ENCODE measurements around the gene CHTF18.
"Not testable (repeated sequence)": the region's sequence is repeated elsewhere in the genome, so short reads cannot be mapped to it uniquely, and the experiment has no call there.

Gene CHTF18

DNA sequence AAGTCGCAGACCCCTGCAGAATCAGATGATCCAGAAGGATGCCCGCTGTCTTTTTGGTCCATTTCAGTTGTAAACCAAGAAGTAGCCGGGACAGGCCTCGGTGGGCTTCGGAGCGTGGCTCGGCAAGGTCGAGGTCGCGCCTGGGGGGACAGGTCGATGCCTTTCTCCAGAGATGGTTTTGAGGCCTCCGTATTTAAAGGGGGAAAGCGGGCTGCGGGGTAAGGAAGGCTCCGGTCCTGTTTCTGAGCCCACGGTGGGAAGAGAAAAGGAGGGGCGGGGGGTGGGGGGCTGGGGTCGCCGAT lies 19.6 kb downstream of the CHTF18 start:
- DNase-seq (ENCODE audit: low read depth): no peak

DNA sequence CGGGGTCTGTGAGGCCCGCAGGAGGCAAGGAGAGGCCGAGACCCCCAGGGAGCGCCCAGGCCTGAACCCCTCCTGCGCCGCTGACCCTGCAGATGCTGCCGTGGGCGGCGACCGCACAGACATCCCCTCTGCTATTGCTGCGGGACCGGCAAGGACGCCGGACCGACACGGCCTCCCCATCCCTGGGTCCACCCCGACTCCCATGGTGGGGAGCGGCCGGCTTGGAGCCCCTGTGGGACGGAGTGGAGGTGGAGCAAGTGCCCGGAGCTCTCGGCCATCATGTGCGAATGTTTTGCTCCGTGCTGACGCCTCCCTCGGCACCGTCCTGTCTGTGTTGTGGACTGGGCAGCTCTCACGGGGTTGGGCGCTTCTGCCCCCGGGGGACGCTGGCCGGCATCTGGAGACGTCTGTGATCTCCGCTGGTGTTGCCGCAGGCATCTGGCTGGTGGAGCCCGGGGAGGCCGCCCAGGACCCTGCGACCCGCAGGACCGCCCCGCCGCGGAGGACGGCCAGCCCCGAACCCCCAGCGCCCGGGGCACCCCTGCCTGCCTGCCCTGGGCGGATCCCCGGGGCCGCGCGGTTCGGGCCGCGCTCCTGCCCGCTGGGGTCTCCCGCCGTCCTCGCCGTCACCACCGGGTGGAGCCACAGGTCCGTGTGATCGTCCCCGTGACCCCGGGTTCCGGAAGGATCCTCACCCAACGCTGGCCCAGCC lies 24.9 kb downstream of the CHTF18 start:
- peak; percentile 39 for DNase-seq (ENCODE audit: low read depth)

DNA sequence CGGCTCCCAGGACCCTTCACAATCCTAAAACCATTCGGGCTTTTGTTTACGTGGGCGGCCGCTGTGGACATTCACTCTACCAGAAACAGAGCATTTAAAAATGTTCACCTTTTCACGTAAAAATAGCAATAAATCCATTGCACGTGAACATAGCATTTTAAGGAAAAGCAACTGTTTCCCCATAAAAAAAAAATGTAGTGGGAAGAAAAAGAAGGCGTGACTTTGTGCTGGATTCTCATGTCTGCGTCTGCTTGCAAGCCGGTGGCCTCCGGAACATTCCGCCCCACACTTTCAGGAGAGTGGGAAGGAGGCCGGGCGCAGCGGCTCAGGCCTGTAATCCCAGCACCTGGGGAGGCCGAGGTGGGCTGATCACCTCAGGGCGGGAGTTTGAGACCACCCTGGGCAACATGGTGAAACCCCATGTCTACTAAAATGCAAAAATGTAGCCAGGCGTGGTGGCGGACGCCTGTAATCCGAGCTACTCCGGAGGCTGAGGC lies 25.5 kb downstream of the CHTF18 start:
- DNase-seq (ENCODE audit: low read depth): no peak

DNA sequence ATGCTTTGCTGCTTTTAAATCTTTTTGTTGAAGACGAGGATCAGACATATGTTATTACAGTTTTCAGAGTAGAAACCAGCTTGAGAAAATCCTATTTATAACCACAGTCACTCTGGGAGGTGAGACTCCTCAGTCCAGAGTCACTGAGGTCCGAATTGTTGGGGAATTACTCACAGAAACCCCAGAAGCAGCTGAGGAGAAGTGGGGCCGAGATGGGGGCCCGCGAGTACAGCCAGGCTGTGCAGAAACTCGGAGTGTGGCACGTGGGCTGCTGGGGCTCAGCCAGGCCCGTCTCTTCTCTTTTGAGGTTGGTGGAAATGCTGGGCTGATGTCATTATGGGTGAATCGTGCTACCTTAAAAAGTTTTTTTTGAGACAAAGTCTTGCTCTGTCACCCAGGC lies 26.6 kb downstream of the CHTF18 start:
- no peak for DNase-seq (ENCODE audit: low read depth)

DNA sequence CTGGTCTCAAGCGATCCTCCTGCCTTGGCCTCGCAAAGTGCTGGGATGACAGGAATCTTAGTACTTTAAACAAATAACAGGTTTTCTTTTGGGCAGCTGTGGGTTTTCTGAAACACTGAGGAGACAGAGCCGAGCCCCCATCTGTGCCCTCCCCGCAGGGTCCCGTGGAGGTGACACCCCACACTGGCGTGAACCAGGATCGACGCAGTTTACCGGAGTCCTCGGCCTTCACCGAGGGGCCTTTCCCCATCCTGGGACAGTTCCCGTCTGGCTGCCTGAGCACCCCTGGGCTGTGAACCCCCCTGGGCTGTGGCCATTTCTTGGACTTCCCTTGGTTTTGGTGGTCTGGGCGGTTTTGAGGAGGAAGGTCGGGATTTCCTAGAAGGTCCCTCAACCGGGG lies 27.4 kb downstream of the CHTF18 start:
- no peak for DNase-seq (ENCODE audit: low read depth)

DNA sequence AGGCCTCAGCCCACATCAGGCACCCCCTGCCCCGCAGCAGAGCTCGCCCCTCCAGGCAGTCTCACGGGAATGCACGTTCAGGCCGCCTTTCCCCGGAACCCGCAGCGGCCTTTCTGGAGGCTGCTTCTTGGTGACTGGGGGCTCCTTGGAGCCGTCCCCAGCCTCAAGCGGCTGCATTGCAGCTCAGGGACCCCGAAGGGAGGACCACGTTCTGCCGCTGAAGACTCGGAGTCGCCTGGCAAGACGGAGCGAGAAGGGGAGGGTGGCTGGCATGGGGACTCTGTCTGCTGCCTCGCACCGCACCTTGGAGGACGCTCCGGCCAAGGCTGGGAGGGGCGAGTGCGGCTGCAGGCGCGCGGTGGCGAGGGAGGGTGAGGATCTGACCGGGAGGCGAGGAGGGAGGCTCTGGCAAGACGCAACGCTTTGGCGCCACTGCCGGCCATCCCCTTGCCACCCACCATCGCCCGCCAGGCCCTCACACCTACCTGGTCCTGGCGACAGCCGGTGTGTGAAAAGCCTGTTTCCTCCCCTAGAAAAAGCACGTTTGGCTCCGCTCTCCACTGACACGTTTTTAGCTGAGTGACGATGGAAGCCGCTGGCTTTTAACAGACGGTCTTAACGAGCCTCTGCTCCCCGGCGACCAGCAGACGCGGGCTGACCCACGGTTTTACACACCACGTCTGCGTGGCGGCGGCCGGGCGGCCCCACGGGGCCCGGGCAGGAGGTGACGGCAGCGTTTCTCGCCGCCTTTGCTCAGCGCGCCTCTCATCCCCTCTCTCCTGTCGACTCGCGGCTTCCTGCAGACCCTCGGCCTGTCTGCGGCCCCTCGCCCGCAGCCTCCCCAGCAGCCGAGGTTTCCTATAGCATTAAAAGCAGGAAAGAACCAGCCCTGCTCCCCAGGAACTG lies 28.8 kb downstream of the CHTF18 start:
- no peak for DNase-seq (ENCODE audit: low read depth)

DNA sequence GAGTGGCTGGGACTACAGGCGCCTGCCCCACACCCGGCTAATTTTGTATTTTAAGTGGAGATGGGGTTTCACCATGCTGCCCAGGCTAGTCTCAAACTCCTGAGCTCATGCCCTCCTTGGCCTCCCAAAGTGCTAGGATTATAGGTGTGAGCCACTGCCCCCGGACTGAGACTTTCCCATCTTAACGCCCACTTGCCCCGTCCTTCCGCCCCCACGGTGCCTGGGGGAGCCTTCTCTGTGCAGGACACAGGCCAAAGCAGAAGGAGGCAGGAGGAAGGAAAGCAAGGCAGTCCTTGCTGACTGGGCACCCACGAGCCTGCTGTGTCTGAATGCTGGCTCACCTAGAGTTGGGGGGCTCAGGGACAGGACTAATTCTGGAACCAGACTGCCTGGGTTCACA lies 29.7 kb downstream of the CHTF18 start:
- no peak for DNase-seq (ENCODE audit: low read depth)

DNA sequence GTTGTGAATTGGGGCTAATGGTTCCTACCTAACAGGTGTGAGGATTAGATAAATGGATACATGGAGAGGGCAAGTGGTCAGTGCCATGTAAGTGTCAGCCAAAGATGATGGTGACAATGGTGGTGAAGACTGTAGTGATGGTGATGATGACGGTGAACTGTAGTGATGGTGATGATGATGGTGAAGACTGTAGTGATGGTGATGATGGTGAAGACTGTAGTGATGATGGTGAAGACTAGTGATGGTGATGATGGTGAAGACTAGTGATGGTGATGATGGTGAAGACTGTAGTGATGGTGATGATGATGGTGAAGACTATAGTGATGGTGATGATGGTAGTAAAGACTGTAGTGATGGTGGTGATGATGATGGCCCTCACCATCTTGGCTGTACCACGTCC lies 30.2 kb downstream of the CHTF18 start:
- DNase-seq (ENCODE audit: low read depth): no peak

DNA sequence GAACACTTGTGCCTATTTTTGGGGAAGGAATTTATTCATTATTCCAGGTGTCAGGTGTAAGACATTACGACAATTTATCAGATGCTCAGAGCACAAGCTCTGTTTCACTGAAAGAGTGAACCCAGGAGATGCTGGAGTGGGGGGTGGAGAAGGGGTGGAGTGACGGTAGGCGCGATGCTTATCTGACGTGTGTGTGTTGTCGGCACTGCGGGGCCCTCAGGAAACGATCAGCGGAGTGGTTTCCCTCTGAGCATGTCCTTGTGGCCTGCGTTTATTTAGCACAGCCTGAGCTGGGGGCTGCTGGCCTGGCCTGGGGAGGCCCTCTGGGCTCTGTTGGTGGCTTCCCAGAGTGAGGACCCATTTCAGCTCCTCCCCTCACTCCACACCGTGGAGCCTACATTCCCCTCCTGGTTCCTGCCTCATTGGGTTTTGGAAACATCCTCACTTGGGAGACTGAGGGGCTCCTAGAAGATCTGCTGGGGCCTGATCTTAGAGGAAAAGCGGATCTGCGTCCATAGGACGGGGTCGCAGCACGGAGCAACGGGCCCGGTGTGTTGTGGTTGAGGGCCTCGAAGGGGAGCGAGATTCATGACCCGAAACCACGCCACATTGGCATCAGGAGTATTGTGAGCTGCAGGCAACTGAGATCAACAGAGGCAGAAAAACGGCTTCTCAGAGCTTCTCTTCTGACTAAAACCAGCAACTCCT lies 31.1 kb downstream of the CHTF18 start:
- no peak for DNase-seq (ENCODE audit: low read depth)

DNA sequence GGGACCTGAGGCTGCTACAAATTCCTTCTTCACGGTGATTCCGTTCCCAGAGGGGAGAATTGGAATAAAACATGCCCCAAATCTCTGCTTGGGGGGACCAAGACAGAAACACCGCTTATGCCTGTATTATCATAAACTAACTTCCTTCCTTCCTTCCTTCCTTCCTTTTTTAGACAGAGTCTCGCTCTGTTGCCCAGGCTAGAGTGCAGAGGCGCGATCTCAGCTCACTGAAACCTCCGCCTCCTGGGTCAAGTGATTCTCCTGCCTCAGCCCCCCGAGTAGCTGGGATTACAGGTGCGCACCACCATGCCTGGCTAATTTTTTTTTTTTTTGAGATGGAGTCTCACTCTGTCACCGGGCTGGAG lies 31.6 kb downstream of the CHTF18 start:
- not testable (repeated sequence) for DNase-seq (ENCODE audit: low read depth)

DNA sequence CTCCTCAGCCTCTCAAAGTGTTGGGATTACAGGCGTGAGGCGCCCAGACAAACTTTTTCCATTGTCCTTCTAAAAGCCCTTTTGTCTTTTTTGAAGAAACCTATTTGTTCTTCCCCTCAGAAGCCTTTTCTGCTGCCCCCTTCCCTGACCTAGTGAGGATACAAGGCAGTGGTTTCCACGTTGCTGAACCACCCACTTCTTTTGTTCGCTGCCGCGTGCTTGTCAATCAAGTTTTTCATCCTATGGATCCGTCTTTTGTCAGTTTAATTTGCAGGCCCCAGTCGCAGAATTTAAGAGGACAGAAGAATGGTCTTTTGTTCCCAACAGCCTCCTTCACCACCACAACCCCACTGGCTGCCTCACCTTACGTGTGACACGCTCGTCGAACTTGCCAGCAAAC lies 32.3 kb downstream of the CHTF18 start:
- DNase-seq (ENCODE audit: low read depth): no peak

DNA sequence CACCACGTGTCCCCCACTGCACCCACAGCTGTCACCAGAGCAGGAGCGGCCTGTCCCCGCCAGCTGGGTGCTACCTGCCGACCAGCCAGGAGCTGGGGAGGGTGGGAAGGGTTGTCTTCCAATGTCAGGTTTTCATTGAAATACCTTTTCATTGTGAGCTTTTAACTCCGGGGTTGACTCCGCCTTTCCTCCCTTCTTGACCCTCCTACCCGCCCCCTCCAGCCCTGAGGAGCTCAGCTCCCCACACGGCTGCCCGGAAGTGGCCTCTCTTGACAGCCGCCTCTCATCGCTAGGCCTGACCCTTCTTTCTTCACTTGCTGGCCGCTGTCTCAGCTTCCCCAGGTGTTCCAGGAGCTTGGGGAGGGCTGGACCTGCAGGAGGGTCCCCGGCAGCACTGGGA lies 33.3 kb downstream of the CHTF18 start:
- no peak for DNase-seq (ENCODE audit: low read depth)

DNA sequence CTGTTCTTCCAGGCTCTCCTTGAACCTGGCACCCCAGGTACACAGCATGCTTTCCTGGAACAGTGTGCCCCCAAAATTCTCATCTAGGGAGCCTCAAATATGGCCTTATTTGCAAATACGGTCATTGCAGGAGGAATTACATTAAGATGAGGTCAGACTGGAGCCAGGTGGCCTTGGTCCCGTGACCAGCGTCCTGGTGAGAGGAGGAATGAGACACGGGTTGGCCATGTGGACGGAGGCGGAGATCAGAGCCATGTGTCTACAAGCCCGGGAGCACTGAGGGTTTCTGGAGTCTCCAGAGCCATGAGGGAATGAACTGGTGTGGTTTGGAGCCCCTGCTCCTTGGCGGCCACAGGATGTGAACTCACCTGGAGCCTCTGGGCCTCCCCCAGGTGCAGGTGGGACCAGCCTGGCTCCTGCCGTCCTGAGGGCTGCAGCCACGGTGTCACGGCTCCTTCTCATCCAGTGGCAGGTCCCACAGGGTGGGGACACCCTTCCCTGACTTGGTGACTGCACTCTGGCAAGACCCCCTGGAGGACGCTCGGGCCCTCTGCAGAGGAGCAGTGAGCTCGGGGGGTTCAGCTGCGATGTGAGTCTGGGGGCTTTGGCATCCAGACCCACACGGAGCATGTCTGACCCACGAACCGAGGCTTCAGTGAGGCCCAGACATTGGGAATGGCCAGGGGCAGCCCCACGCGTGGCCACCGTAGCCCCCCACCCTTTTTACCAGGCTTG lies 33.9 kb downstream of the CHTF18 start:
- no peak for DNase-seq (ENCODE audit: low read depth)

DNA sequence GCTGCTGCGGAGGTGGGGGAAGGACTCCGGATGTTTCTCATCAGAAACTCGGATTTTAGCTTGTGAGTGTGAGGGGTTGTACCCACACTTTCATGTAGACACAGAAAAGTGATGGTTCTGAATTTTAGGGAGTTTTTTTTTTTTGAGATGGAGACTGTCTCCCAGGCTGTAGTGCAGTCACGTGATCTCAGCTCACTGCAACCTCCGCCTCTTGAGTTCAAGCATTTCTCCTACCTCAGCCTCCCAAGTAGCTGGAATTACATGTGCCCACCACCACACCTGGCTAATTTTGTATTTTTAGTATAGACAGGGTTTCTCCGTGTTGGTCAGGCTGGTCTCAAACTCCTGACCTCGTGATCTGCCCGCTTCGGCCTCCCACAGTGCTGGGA lies 34.5 kb downstream of the CHTF18 start:
- no peak for DNase-seq (ENCODE audit: low read depth)

DNA sequence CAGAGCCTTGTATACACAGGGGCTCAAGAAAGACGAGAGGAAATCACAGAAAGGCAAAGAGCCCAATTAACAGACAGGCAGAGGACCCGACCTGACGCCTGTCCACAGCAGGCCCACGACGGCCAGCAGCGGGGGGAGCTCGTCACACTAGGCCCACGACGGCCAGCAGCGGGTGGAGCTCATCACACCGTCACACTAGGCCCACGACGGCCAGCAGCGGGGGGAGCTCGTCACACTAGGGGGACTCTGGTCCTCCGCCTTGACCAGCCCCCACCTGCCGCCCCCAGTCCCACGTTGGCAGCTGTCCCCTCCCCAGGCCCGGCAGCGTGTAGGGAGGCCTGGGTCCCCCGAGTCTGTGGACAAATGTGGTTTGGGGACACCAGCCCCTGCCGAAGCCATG lies 35.8 kb downstream of the CHTF18 start:
- no peak for DNase-seq (ENCODE audit: low read depth)

DNA sequence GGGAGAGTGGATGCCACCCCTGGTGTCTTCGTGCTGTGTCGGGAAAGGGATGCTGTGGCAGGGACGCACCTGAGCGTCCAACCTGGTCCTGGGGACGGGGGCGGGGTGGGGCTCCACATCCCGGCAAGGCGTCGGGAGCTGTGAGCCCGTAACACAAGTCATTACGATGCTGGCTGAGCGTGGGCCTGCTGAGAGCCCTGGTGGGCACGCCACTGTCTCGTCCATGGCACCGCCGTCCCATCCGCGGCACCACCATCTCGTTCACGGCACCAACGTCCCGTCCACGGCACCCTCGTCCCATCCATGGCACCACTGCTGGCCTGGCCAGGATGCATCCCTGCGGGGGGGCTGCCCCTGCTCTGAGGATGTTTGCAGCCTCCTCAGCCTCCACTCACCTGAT lies 36.2 kb downstream of the CHTF18 start:
- DNase-seq (ENCODE audit: low read depth): no peak

DNA sequence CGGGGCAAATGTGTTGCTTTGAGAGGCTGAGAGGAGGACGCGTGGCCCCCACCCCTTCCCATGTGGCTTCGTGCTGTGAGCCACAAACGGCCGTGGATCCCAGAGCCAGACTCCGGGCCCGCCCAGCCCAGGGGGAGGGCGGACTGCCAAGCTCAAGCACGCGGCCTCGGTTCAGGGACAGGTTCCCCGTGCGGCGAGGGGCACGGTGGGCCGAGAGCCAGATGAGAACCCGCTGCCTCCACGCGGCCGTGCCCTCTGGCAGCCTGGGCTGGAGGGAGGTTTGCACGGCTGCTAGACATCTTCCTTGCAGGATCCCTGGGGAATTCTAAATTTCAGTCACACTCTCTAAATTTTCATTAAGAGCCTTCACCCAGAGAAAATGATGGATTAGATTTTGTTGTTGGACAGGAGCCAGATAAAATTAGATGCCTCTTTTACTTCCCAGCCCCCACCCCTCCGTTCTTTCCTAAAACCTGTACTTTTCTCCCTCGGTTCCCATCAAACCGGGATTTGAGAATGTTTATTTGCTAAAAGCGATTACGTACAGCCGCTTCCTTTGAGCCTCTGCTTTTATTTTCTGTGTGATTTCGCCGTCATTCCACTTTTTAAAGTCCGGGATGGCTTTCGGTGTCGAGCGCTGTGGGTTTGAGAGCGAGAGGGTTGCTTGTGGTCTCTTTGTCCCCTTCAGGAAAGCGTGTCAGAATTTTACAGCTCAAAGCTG lies 37.1 kb downstream of the CHTF18 start:
- DNase-seq (ENCODE audit: low read depth): no peak

DNA sequence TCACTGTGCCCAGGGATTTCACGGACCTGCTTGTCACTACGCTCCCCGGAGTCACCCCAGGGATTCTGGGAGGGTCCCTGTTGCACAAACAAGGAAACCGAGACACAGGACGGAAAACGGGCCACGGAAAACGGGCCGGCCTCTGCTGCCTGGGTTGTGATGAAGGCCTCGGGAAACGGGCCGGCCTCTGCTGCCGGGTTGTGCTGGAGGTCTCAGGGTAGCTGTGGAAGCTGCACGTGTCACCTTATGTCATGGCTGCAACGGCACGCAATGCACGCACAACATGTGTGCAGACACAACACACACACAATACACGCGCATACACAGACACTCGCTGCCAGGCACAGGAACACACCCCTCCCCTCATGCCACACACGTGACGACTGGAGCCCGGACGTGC lies 39.1 kb downstream of the CHTF18 start:
- no peak for DNase-seq (ENCODE audit: low read depth)

DNA sequence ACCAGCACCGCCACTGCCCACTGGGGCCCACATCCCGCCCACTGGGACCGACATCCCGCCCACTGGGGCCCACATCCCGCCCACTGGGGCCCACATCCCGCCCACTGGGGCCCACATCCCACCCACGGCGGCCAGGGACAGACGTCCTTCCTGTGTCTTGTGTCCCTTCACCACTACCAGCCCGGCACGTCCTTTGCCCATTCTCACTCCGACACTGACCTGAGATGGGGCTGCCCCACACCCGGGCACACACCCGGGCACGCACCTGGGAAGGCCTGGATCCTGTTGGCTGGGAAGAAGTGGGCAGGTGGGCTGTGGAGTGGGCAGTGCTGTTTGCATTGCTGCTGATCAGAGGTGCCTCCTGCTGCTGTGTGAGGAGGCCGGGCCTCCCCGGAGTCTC lies 40.5 kb downstream of the CHTF18 start:
- no peak for DNase-seq (ENCODE audit: low read depth)

DNA sequence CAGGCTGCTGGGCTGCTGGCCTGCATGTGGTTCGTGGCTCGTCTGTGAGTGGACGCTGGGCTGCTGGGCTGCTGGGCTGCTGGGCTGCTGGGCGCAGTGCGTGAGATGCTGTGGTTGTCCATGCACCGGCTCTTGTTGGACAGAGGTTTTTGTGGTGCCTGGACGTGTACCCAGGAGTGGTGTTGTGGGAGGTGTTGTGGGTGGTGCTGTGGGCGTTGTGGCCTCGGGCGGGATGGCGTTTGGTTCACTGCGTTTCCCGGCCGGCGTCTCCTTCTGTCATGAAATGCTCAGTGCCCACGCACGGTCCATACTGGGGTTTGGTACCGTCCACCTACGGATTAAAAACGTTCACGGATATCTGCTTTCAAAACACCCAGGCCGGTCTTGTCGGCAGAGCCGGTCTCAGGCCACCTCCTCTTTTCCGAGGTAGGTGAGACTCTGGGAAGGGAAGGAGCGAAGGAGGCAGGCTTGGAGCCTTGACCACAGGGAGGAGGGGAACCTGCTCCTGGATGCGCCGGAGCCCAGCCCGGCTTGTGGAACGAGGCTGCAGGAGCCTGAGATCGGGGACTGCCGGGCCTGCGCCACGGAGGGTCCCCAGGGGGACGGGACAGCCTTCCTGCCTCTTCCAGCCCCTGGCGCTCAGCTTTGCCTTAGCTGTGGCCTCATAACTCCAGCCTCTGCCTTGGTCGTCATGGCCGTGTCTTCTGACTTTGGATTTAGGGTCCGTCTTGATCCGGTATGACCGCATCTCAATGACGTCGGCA lies 41.9 kb downstream of the CHTF18 start:
- DNase-seq (ENCODE audit: low read depth): no peak

Measured in activated T-helper 9 cell treated with anti-CD3 and anti-CD28 coated beads, Interleukin-2, amount 50 U/mL, for 16 hours (primary cell).